Fibroblast of skin of left biceps (primary cell): ENCODE measurements around the gene ZDHHC20.

Source experiments
- DNase-seq, 2 experiments: peaks; one replicate each; pipeline ENCODE4 v3.0.0-alpha.2; 2013; ENCODE audit warnings: low read depth in 2 of 2

The ZDHHC20 gene, protein sequence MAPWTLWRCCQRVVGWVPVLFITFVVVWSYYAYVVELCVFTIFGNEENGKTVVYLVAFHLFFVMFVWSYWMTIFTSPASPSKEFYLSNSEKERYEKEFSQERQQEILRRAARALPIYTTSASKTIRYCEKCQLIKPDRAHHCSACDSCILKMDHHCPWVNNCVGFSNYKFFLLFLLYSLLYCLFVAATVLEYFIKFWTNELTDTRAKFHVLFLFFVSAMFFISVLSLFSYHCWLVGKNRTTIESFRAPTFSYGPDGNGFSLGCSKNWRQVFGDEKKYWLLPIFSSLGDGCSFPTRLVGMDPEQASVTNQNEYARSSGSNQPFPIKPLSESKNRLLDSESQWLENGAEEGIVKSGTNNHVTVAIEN

DNA sequence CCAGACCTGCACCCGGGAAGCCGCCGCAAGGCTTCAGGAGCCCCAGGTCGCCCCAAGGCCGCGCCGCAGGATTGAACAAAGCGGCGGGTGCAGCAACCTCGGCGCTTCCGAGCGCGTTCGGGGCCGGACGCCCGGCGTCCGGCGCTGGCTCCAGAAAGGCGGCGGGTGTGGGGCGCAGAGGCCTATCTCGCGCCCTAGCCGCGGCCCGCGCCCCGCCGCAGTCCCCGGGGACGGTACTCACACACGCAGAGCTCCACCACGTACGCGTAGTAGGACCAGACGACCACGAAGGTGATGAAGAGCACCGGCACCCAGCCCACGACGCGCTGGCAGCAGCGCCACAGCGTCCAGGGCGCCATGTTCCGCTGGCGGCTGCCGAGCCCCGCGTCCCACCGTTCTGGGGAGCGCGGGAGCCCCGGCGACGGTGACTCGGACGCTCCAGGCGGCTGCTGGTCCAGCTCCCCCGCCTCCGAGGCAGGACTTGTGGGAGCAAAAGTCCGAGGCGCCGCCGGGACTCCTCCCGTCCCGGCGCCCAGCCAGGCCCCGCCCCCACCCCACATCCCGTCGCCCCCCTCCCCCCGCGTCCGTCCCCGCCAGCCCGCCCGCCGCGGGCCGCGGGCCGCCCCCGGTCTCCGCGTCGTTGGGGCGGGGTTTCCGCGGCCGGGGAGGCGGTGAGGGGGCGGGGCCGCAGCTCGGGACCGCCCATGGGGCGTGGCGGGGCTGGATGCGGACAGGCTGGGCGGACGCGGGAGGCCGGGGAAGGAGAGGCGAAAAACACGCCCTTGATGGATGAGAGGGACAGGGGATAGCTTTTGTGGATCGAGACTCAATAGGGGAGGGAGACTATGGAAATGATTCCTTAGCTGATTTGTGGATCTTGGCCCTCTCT, at the start of gene ZDHHC20:
Gene ZDHHC20 (minus strand): TSS at position 491 of the 889 bp plus-strand sequence. CDS start 132 bp downstream, at position 359.
- peak; percentile 56 to 65 for DNase-seq

DNA sequence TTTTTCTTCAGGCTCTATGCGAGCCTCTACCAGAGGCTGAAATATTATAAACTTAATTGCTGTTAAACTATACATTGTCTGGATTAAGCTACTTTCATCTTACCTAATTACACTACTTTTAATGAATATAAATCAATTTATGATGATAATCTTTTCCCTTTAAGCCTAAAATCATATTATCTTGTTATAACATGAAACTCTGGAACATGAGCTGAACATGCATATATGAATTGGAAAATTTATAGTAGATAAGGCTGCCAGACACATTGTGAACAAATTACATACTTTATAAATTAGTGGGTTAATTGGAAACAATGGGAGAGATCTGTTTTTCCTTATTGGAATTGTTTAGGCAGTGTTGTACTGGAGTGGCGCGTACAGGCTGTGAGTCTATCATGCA, 45.3 kb upstream of the ZDHHC20 start:
- DNase-seq, result no peak

DNA sequence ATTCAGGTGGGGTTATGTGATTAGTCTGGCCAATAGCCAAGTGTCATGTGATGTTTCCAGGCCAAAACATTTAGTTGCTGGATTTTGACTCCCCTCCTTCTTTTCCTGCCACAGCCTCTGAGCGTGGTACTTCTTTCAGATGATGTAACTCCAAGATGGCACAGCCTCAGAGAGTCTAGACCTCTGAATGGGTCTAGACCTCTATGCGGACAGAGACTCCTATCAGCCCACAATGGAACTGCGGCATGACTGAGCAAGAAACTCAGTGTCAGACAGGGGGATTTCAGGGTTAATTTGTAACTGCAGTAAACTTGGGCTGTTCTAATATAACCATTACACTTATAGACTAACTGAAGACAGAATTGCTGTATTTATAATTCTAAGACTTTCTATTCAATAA, 42.6 kb upstream of the ZDHHC20 start:
- no peak for DNase-seq

DNA sequence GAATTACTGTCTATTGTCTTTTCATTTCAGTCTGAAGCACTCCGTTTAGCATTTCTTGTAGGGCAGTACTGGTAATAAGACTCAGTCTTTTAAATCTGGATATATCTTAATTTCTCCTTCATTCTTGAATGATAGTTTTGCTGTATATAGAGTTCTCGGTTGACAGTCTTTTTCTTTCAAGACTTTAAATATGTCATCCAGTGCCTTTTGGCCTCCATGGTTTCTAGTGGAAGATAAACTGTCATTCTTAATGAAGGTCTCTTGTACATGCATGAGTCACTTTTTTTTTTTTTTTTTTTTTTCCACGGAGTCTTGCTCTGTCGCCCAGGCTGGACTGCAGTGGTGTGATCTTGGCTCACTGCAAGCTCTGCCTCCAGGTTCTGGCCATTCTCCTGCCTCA, 27.2 kb upstream of the ZDHHC20 start:
- DNase-seq, result no peak

DNA sequence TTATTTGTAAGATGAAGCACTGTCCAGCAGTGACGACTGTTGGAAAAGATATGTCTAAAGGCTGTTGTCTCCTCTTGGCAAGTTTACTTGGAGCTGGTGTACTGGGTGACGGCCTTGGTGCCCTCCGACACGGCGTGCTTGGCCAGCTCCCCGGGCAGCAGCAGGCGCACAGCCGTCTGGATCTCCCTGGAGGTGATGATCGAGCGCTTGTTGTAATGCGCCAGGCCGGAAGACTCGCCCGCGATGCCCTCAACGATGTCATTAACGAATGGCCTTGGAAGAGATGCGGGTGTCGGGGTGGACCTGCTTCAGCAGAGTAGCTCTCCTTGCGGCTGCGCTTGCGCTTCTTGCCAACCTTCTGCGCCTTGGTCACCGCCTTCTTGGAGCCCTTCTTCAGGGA, 24.6 kb upstream of the ZDHHC20 start:
- no peak for DNase-seq

DNA sequence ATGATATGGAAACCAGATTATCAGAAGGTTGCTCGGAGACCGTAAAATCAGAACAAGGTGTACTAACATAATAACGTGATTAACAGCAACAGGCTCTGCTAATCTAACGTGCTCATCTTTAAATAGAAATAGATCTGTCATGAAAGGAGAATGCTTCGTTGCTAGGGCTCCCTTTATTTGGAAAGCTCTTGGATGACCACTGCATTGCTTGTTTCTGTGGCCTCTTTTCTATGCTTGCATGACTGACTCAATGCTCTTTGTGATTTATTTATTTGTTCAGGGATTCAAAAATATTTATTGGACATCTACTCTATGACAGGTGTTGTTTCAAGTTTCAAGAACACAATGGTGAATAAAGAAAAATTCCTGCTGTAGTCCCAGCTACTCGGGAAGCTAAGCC, 22.3 kb upstream of the ZDHHC20 start:
- no peak for DNase-seq

DNA sequence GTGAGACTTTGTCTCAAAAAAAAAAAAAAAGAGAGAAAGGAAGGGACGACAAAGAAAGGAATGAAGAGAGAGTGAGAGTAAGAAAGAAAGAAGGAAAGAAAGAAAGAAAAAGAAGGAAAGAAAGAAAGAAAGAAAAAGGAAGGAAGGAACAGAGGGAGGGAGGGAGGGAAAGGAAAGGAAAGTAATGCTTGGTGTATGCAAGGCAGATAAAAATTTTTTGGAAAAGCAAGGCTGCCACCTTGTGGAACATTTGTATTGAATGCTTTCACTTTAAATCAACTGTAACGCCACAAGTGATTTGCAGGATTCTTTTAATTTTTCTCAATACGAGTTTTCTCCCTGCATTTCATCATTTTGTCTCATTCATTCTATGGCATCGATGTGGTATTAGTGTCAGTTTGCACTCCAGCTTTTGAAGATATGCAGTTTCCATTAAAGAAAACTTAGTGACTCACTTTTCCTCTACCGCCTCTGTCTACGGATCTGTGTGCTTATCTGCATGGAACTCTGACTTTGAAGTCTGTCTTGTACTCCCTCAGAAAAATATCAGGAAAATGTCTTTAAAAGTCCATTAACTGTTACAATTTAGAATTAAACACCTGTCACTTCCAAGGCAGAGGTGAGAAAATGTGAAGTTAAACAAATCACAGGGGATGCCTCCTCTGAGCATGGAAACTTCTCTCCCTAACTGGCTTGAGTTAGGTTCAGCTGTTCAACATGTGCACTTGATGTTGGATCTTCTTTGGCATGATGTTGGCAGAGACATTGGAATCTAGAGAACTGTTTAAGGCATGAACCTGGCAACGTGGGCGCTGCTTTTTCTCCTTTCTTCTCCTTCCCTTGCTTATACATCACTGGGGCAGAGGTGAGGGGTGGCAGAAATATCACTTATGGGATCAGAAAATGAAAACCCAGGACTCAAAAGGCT, 20.0 kb upstream of the ZDHHC20 start:
- peak; percentile 46 to 50 for DNase-seq

DNA sequence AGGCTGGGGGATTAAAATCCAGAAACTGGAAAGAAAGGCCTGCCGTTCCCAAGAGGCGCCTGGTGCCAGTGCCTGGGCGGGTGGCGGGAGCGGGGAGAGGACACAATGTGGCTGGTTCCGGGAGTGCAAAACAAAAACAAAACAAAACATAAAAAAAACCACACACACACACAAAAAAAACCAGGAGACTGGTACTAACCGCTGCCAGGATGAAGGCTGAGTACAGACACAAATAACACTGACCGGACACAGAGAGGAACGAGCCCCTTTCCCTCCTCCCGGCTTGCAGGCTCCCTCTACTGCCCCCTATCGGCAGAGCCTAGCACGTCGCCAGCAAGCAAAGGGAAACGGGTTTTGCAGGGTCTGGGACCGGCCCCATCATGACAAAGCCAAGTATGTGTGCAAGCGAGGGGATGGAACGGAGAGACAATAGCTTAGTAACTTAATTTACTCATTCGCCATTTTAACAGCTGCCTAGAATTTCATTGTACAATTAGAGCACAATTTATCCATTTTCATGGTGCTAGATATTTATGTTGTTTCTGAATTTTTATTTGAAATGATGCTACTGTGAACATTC, 17.9 kb upstream of the ZDHHC20 start:
- DNase-seq, result peak; percentile 24 to 32

DNA sequence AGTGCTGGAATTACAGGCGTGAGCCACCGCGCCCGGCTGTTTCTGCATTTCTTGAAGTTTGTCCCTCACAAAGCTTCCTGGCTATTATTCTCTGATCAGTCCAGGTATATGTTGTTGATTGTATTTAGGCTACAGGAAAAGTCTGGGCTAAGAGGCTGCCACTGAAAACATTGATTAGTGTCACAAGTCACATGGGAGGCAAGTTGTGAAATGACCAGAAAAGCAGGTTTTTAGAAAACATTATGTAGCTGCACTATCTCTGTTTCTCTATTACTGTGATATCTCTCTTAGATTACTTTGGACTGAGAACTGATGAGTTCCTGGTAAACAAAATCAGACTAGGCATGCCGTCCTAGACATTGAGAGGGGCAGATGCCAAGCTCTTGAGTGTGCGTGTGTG, 16.0 kb upstream of the ZDHHC20 start:
- no peak for DNase-seq

DNA sequence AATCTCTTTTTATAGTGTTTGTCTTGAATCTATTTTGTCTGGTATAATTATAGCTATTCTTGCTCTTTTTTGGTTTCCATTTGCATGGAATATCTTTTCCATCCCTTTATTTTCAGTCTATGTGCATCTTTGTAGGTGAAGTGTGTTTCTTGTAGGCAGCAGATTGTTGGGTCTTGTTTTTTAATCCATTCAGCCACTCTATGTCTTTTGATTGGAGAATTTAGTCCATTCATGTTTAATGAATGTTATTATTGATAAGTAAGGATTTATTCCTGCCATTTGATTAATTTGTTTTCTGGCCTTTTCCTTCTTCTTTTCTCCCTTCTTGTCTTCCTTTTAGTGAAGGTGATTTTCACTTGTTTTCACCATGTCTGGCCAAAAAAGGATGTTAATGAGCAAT, 11.7 kb upstream of the ZDHHC20 start:
- no peak for DNase-seq

DNA sequence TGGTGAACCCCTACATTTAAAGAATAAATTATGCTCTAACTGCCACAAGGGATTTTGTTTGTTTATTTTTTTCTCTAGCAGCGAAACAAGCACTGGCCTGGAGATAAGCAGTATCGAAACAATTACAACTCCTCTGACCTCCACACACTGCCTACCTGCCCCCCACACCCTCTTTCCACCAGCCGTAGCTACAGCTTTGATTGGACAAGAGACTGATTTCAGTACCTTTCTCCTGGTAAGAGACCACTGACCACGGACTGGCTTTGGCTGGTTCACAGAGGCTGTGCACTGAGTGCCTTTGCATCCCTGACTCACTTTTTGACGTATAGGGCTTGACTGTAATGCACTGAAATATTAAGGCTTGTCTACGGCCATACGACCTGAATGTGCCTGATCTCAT, 7.4 kb upstream of the ZDHHC20 start:
- no peak for DNase-seq

DNA sequence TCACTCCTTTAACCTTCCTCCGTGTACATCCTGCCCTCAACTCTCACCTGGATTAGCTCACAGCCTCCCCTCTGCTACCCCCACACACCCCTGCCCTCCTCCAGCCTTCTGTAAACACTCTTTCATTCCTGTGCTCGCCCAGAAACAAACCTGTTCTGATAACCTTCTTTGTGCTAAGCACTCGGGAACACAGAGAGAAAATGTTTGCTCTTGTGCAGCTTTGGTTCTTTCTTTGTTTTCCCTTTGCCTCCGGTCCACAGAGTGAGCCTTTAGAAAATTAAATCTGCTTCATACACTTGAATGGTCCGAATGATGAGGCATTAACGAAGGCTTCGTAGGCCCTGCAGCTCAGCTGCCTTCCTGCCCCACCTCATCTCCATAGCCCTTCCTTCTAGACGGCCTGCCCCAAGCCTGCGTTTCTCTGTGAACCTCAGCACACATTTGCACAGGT, 6.6 kb upstream of the ZDHHC20 start:
- no peak for DNase-seq

DNA sequence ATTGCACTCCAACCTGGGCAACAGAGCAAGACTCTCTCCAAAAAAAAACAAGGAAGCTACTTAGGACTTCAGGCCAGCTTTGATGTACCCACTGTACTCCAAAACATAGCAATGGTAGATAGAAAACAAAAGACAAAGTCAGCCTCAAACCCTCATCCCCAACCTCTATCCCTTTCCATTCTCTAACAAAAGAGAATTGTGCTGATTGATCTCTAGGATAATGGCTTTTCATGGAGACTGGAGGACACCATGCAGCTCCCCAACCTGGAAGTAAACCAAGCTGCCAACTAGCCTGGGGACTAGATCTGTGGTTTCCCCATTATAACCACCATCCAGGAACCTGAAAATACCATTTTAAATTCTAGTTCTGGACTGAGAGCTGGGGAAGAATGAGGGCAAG, 4.3 kb upstream of the ZDHHC20 start:
- DNase-seq, result no peak

DNA sequence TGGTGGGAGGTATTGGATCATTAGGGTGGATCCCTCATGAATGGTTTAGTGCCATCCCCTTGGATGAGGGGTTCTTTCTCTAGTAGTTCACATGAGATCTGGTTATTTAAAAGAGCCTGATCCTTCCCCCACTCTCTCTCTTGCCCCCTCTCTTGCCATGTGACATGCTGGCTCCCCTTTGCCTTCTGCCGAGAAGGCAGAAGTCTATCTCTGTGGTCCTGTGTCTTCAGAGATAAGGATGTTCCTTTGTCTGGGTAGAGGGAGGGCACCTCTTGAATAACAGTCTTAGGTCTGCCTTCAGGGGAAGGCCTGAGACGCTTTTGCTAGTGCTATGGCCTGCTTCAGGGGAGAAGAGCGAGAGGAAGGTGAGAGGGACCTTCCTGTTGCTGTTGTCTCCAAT, 2.0 kb upstream of the ZDHHC20 start:
- no peak for DNase-seq

DNA sequence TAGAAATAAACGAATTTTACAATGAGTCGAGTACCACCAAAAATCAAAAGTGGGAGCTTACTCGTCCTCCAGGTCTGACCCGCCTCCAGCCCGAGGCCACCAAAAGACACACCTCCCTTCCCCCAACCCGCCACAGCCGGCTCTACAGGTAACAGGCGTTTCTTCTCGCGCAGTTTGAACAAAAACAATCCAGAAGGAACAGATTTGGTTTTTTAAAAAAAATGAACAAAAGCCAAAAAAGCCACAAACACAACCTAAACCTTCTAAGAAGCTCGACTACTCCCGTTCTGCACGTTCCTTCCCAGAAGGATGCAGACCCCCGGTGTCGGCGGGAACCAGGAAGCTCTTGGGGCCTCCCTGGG, 671 bp downstream of the ZDHHC20 start:
- no peak for DNase-seq

DNA sequence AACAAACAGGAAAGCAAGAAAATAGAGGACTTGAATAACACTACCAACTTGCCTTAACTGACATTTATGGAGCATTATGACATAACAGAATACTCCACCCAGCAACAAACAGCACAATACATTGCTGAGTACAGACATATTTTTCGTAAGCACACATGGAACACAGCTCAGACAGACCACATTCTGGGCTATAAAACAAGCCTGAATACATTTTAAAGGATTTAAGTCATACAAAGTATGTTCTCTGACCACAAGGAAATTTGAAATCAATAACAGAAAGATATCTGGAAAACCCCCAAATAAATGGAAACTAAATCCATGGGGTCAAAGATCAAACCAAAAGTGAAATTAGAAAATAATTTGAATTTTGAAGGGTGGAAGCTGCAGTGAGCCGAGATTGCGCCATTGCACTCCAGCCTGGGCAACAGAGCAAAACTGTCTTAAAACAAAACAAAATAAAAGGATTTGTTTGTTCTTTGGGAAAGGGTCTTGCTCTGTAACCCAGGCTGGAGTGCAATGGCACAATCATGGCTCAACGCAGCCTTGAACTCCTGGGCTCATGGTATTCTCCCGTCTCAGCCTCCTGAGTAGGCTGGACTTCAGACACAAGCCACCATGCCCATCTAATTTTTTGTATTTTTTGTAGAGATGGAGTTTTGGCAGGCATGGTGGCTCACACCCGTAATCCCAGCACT, 5.6 kb downstream of the ZDHHC20 start:
- peak in 1 of 2 experiments; percentile 29 for DNase-seq

DNA sequence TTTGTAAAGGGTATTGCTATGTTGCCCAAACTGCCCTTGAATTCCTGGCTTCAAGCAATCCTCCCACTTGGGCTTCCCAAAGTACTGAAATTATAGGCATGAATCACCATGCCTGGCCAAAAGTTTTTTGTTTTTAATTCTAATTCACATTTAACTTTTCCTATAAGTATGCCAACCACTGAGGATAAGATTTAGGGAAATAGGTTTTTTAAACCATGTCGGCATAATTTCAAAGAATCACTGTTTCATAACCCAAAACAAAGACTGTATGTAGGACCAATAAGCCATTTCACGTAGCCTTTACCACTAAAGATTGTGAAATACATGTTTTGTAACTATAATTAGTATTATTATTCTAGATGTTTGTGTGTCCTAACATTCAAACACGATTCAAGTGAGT, 8.2 kb downstream of the ZDHHC20 start:
- no peak for DNase-seq

DNA sequence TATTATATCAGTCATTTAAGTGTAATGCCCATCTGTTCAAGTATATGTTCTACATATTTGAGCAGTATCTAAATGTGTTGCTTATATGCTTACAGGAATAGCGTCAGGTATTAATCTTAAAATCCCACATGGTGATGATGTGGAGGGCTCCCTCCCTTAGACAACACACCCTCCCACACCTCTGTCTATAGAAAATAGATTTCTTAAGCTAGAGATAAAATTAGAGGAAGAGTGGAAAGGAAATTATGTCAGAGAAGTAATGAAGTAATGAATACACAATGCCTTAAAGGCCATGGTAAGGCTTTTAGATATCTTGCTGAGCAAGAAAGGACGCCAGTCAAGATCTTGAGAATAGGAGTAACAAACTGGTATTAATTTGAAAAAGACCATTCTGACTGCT, 12.4 kb downstream of the ZDHHC20 start:
- DNase-seq, result no peak

DNA sequence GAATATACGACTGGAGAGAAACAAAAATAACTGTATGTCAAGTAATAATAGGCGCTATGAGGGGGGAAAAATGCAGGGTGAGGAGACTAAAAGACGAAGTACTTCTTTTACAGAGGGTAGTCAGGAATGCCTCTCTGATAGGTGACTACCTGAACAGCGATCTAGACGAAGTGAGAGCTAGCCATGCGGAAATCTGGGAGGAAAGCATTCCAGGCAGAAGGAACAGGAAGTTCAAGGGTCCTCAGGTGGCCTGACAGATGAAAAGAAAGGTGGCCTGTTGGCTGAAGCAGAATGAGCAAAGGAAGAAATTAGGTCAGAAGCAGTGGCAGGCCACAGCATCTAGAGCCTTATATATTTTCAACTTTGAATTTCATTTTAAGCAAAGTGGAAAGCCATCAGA, 13.3 kb downstream of the ZDHHC20 start:
- no peak for DNase-seq

DNA sequence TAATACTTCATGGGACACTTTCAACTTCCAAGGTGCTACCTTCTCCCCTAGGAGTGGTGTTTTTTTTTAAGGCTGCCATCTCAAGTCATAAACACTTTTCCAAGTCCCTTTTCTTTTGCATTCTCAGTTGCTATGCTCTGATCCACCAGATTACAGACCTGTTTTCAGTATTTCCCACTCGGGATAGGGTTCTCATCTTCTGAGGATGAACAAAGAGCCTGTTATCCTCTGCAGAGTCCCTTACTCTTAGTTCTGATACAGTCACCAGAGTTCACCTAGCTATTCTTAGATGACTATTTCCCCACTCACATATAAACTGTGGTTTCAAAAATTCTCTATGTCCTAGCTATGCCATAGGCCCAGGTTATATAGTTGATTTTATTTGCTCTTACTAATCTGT, 15.9 kb downstream of the ZDHHC20 start:
- no peak for DNase-seq

DNA sequence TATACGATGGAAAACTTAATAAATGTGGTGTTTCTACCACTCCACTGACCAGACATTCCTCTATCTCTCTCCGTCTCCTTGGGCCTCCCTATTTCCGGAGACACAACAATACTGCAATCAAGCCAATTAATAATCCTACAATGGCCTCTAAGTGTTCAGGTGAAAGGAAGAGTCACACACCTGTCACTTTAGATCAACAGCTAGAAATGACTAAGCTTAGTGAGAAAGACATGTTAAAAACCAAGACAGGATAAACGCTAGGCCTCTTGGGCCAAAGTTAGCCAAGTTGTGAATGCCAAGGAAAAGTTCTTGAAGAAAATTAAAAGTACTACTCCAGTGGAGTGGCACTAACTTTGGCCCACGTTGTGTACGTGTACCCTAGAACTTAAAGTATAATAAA, 22.5 kb downstream of the ZDHHC20 start:
- no peak for DNase-seq
